KOPT-K1 (cell line): ENCODE data around the gene ALPP.

ENCODE experiments used
- H3K27ac ChIP-seq: fragments of 200-600 bp; sonication (generic); 2 replicates; pipeline ENCODE4 v1.5.1; 2016; ENCODE audit warnings: antibody characterized with exemption, mild to moderate bottlenecking, low read depth, low read length; ENCODE audit not compliant: poor library complexity, severe bottlenecking
- H3K36me3 ChIP-seq: fragments of 200-600 bp; sonication (generic); 2 replicates; pipeline ENCODE4 v1.5.1; 2017; ENCODE audit warnings: antibody characterized with exemption, mild to moderate bottlenecking, low read length, moderate library complexity; ENCODE audit not compliant: insufficient read depth
- H3K9me3 ChIP-seq: fragments of 200-600 bp; sonication (generic); 2 replicates; pipeline ENCODE4 v1.5.1; 2017; ENCODE audit warnings: antibody characterized with exemption, low read length, mild to moderate bottlenecking; ENCODE audit not compliant: insufficient read depth, poor library complexity, severe bottlenecking

The ALPP gene

GRCh38 chr2:232411901-232412629, 33.5 kb downstream of the ALPP start:
- no peaks in the 10 kb centered on the region for H3K9me3 ChIP-seq
- H3K36me3 ChIP-seq, result no peaks in the 10 kb centered on the region
- no peak overlapping the region for H3K27ac ChIP-seq

- Histone ChIP-seq H3K9me3 (no peaks in the 10 kb centered on the region), H3K36me3 (no peaks in the 10 kb centered on the region), H3K27ac (no peak overlapping the region)
Measured at GRCh38 chr2:232412986-232413385, 34.4 kb downstream of the ALPP start.

GRCh38 chr2:232415138-232415690, 36.7 kb downstream of the ALPP start:
- Histone ChIP-seq H3K27ac (no peak overlapping the region), H3K9me3 (peaks cover 12% of the 10 kb centered on the region), H3K36me3 (no peaks in the 10 kb centered on the region)

- Histone ChIP-seq H3K27ac (no peak overlapping the region), H3K36me3 (no peaks in the 10 kb centered on the region), H3K9me3 (peaks cover 18% of the 10 kb centered on the region)
Measured at GRCh38 chr2:232415736-232416520, 37.4 kb downstream of the ALPP start.

DNA sequence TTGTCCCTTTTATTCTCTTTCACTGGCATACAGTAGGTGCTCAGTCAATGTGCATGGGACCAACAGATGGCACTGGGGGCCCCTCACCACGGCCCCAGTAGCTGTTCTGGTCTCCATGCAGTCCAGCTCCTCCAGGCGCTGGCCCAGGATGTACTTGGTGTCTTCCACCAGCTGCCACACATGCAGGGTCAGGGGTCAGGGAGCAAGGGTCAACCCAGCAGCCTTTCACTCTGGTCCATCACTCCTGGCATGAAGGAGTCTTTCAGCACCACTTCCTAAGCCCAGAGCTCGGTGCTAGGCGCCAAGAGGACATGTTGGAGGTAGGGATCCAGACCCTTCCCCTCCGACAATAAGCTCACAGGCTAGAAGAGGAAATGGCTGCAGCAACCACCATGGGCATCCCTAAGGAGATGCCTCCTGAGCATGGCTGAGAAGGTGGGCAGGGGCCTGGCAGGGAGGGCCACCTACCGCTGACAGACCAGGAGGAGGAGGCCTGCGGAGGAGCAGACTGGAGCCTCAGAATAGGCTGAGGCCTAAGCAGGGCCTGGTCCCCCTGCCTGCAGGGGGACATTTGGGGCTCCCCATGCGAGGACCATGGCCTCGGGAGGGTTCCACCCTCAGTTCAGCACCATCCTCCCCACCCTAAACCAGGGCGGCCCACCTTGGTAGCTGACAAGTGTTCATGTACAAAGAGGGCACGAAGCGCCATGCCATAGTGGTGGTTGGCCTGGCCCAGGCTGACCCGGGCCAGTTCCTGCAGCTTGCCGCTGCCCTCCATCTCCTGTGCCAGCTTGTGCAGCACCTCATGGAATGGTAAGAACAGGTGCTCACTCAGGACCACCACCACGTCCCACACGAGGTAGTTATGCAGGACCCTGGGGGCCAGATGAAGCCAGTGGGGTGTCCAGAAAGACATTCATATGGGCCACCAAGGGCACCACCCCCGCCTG, 38.2 kb downstream of the ALPP start:
- Histone ChIP-seq H3K36me3 (no peaks in the 10 kb centered on the region), H3K9me3 (peaks cover 27% of the 10 kb centered on the region), H3K27ac (no peak overlapping the region)

DNA sequence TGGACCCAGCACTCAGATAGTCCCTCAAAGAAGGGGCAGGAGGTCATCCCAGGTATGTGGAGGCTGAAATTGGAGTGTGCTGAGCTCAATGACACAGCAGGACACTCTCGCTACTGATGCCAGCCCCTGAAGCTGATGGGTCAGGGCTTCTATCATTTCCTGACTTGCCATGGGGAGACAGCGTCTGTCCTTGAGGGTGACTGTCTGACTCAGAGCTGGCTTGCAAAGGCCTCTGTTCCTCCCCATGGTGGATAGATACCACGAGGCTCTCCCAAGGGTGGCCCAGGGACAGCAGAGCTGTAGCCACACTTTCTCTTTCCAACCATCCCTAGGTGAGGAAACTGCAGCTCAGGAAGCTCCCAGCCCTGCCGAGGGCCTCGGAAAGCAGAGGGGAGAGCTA, 38.9 kb downstream of the ALPP start:
- Histone ChIP-seq H3K9me3 (peaks cover 34% of the 10 kb centered on the region), H3K27ac (no peak overlapping the region), H3K36me3 (no peaks in the 10 kb centered on the region)

DNA sequence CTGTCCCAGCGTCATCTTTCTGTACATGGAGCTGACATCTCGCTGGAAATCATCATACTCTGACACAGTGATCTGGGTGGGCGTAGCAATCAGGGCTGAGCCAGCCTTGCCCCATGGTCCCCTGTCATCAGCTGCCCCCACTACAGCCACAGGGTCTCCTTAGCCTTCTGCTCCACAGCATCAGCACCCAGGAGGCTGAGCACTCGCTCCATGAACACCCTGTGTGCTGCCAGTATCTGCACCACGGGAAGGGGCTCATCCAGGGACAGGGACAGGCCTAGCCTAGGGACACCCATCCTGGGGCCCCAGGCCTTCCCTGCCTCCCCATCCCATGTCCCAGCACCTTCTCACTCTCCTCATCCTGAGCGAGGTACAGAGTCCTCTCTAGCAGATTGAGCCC, 39.5 kb downstream of the ALPP start:
- Histone ChIP-seq H3K27ac (no peak overlapping the region), H3K36me3 (no peaks in the 10 kb centered on the region), H3K9me3 (peaks cover 38% of the 10 kb centered on the region)

DNA sequence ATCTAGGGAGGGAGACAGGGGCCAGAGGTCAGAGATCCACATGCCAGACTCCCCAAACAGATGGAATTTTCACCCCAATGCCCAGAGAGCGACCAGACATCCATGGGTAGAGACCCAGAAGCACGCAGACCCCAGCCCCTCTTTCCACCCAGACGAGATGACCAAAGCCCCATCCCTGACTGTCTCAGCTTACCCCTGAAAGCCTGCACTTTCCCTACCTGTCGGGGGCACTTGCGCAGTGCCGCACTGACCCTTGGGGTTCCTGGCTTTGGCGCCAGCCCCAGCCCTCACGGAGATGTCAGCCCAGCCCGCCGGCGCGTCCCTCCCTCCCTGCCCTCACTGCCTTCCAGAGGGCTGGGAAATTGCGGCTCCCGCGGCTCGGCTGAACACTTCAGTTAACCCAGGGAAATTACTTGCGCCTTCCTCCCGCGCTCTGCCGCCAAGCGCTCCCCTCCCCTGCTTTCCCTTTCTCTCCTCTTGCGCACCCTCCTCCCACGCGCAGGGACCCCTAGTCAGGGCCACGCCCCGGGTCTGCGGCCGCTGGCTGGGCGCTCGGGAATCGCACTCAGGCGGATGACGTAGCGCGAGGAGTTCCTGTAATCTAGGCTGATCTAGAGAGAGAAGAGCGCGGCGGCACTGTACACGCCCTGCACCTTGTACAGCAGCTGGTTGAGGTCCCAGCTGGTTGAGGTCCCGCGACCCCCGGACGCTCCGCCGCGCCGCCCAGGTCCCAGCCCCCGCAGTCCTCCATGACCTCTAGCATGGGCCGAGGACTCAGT, 40.1 kb downstream of the ALPP start:
- no peaks in the 10 kb centered on the region for H3K36me3 ChIP-seq
- H3K27ac ChIP-seq, result no peak overlapping the region
- peaks cover 38% of the 10 kb centered on the region for H3K9me3 ChIP-seq

- Histone ChIP-seq H3K27ac (no peak overlapping the region), H3K9me3 (peaks cover 38% of the 10 kb centered on the region), H3K36me3 (no peaks in the 10 kb centered on the region)
Measured at GRCh38 chr2:232419245-232420072, 40.9 kb downstream of the ALPP start.

DNA sequence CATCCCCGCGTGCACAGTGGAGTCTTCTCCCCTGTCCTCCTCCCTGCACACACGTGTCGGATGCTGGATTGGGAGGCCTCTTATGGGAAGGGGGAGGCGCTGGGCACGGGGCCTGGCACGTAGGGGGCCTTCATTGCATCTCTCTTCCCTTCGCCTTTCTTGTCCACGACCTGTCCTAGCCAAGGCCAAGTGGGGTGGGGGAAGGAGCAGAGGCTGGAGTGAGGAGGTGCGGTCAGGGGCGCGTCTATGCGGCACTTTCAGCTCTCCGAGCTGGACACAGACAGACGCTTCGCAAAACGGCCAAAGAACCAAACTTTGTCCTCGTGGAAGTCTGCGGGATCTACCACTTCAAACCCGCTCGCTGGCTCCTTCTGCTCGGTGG, 41.5 kb downstream of the ALPP start:
- Histone ChIP-seq H3K36me3 (no peaks in the 10 kb centered on the region), H3K9me3 (peaks cover 38% of the 10 kb centered on the region), H3K27ac (no peak overlapping the region)

- Histone ChIP-seq H3K9me3 (peaks cover 38% of the 10 kb centered on the region), H3K36me3 (no peaks in the 10 kb centered on the region), H3K27ac (no peak overlapping the region)
Measured at GRCh38 chr2:232420463-232421188, 42.1 kb downstream of the ALPP start.

DNA sequence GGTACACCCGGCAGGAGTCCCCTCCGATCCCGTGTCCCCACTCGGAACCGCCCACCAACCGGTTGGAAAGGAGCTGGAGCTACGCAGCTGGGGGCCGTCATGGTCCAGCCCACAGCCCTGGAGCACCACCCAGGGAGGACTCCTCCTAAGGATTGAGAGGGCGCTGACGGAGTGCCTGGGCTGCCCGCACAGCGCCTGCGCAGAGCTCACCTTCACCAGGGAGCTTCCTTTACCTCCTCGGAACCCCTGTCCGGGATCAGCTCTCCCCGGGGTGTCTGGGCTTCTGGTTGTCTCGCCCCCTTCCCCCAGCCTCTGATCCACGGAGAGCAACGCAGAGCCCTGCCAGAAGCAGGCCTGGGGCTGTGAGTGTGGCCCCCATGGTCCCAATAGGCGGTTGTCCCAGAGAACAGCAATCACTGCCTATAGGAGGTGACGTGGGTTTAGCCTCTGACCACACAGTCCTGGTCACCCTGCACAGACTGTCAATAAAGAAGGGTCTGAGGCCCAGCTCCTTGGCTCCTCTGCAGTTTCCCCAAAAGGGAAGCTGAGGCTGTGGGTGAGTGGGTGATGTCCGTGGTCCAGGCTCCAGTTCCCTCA, 42.7 kb downstream of the ALPP start:
- Histone ChIP-seq H3K27ac (no peak overlapping the region), H3K9me3 (peaks cover 38% of the 10 kb centered on the region), H3K36me3 (no peaks in the 10 kb centered on the region)

- Histone ChIP-seq H3K36me3 (no peaks in the 10 kb centered on the region), H3K9me3 (peaks cover 38% of the 10 kb centered on the region), H3K27ac (no peak overlapping the region)
Measured at GRCh38 chr2:232422051-232422450, 43.5 kb downstream of the ALPP start.
